ENCODE results near the gene TCEANC. TPM values are rescaled to one million over a fixed set of nuclear protein-coding genes. Genes with fewer than 3 reads are reported as not detected.

The TCEANC gene
- total RNA-seq, 1 donor = 3.9 TPM

DNA sequence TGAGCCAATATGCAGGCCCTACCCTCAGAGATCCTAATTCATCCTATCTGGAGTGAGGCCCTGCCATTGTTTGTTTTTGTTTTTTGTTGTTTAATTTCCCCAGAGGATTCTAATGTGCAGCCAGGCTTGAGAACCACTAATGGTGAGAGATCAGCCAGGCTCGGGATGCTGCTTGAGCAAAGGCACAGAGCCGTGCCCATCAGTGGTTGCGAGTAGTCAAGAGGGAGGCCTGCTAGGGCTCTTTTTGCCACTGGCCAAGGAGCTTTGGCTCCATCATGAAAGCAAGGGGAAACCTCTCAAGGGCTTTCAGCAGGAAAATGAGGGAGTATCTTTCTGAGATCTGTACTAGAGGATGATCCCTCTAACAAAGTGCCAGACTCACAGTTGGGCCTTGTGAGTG is 2.7 kb downstream of the TCEANC start:
- TF ChIP-seq, protein P1, sequence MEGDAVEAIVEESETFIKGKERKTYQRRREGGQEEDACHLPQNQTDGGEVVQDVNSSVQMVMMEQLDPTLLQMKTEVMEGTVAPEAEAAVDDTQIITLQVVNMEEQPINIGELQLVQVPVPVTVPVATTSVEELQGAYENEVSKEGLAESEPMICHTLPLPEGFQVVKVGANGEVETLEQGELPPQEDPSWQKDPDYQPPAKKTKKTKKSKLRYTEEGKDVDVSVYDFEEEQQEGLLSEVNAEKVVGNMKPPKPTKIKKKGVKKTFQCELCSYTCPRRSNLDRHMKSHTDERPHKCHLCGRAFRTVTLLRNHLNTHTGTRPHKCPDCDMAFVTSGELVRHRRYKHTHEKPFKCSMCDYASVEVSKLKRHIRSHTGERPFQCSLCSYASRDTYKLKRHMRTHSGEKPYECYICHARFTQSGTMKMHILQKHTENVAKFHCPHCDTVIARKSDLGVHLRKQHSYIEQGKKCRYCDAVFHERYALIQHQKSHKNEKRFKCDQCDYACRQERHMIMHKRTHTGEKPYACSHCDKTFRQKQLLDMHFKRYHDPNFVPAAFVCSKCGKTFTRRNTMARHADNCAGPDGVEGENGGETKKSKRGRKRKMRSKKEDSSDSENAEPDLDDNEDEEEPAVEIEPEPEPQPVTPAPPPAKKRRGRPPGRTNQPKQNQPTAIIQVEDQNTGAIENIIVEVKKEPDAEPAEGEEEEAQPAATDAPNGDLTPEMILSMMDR (IDR thresholded peaks at IDR 0.05; ENCODE audit: insufficient read depth, low read length) = no peak
- H3K4me3 ChIP-seq (ENCODE audit: low read depth, low read length) = no peak overlapping the region
- no peak for DNase-seq (ENCODE audit: low read depth)

DNA sequence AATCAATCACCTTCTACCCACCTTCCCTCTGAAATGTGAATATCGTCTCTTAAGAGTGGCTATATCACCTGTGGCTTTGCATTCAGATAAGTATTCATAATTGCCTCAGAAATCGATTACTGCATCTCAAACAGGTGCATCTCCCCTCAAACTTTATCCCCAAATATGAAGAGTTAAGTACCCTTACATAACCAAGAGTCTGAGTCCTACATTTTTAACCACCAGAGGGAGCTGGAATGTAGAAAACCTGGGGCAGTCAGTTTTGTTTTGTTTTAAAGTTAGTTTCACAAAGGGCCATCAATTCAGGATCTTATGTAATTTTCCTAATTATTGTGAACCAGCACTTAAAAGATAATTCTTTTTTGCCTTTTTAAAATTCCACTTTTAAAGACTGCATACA is 5.7 kb downstream of the TCEANC start:
- peak; percentile 84 for DNase-seq (ENCODE audit: low read depth)
- H3K4me3 ChIP-seq (ENCODE audit: low read depth, low read length) = no peak overlapping the region
- TF ChIP-seq, protein P1 (IDR thresholded peaks at IDR 0.05; ENCODE audit: insufficient read depth, low read length) = peak; percentile 73

DNA sequence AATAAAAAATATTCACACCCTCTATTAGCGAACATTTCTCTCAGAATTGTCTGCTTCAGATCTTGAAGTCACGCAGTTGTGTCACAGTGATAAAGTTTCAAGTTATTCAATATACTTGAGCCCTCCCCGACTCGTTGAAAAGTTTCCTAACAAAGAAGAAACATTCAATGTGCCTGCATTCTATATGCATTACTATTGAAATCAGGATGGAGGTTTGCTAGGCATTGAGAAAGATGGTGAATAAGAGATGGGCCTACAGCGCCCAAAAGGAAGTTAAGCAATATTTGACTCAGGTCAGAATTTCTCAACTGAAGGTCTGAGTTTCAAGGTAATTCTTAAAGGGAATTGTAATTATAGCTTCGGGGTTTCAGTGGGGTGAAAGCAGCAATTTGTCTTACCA is 6.1 kb downstream of the TCEANC start:
- TF ChIP-seq, protein P1 (IDR thresholded peaks at IDR 0.05; ENCODE audit: insufficient read depth, low read length) = no peak
- no peak overlapping the region for H3K4me3 ChIP-seq (ENCODE audit: low read depth, low read length)
- DNase-seq (ENCODE audit: low read depth) = peak; percentile 71

DNA sequence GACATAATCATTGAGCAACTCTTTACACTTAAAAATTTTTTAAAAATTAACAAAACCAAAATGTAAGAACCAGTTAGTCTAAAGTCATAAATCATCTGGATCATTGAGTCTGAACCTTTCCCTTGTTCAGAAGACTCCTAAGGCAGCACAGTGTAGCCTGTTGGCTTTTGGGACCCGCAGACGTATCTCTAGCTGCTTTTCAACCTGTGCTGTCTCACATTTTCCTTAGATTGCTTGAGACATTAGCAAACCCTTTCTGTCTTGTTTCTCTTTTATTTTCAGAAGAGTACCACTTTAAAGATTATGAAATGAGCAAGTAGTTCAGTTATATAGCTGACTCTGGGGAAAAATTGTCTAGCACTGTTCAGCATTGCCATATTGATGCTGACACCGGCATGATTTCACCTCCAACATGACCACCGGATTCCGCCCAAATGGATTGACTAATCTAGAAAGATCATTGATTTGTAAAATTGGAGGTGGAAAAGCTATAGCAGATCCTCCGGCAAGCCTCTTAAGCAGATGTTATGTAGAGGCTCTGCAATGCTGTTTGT is 8.9 kb downstream of the TCEANC start:
- TF ChIP-seq, protein P1 (IDR thresholded peaks at IDR 0.05; ENCODE audit: insufficient read depth, low read length) = no peak
- DNase-seq (ENCODE audit: low read depth) = no peak
- no peak overlapping the region for H3K4me3 ChIP-seq (ENCODE audit: low read depth, low read length)

DNA sequence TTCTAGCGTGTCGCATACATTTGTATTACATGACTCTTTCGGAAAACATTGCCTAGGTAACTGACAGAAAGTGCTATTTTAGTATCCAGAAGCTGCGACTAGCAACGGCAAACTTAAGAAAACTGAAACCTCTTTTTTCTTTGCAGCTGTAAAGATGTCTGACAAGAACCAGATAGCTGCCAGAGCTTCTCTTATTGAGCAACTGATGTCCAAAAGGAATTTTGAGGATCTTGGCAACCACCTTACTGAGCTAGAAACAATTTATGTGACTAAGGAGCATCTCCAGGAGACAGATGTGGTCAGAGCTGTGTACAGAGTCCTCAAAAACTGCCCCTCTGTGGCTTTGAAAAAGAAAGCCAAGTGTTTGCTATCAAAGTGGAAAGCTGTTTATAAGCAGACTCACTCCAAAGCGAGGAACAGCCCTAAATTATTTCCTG is 9.4 kb downstream of the TCEANC start:
- H3K4me3 ChIP-seq (ENCODE audit: low read depth, low read length) = no peak overlapping the region
- TF ChIP-seq, protein P1 (IDR thresholded peaks at IDR 0.05; ENCODE audit: insufficient read depth, low read length) = no peak
- peak; percentile 82 for DNase-seq (ENCODE audit: low read depth)

DNA sequence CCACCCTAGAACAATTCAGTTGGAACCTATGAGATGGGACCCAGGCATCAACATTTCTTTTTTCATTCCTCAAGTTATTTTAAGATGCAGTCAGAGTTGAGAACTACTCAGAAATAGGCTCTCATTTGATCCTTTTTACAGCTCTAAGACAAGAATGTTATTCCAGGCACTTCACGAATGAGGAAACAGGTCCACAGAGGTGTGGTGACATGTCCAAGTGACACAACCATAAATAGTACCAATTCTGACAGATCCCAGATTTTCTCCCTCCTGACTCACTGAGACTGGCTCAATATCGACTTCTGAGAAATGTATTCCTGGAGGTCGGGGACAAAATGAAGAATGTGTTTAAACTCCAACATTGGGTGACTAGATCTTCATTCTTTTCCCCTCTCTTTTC is 11.1 kb downstream of the TCEANC start:
- H3K4me3 ChIP-seq (ENCODE audit: low read depth, low read length) = no peak overlapping the region
- DNase-seq (ENCODE audit: low read depth) = no peak
- TF ChIP-seq, protein P1 (IDR thresholded peaks at IDR 0.05; ENCODE audit: insufficient read depth, low read length) = no peak

DNA sequence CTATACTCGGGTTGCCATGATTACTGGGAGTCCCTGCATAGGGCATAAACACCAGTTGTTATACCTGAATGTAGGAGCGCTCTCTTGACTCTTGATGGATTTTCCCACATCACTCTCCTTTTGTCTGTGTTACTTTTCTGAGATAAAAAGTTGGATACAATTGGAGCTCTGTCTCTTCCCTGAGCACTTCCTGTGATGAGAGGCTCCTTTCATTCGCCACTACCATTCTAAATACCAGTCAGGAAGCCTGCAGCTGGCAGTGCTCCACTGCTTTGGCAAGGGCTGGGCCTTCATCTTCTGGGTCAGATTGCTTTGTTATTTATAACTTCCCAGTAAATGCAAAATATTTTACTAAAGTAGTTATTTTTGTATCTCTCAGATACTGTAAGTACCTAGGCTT is 13.9 kb downstream of the TCEANC start:
- H3K4me3 ChIP-seq (ENCODE audit: low read depth, low read length) = no peak overlapping the region
- DNase-seq (ENCODE audit: low read depth) = peak; percentile 54
- TF ChIP-seq, protein P1 (IDR thresholded peaks at IDR 0.05; ENCODE audit: insufficient read depth, low read length) = no peak
